ENCODE data around the gene NDRG3. TPM values are rescaled to one million over a fixed set of nuclear protein-coding genes. Genes with fewer than 3 reads are reported as not detected.

Gene NDRG3
- total RNA-seq, 2 experiments from 2014 or later: 14.4 to 22.1 TPM

GRCh38 chr20:36717021-36717420 lies 28.9 kb downstream of the NDRG3 start:
- no TSS peak for BruUV-seq (replicated peaks)
- Histone ChIP-seq H3K27ac (ENCODE audit: low read depth, low read length, poor library complexity, severe bottlenecking) (no peak overlapping the region), H3K4me1 (ENCODE audit: insufficient read depth, low read length, poor library complexity, severe bottlenecking) (no peaks in the 10 kb centered on the region), H3K9me3 (ENCODE audit: low read length) (no peaks in the 10 kb centered on the region), H3K4me3 (ENCODE audit: low read depth, low read length, poor library complexity, severe bottlenecking) (no peak overlapping the region), H3K4me2 (ENCODE audit: low read length) (no peak overlapping the region), H4K20me1 (ENCODE audit: insufficient read depth, low read length) (no peaks in the 10 kb centered on the region), H3K9me2 (ENCODE audit: insufficient read depth, low read length) (no peaks in the 10 kb centered on the region), H3K36me3 (ENCODE audit: insufficient read depth, low read length) (peaks cover 10% of the 10 kb centered on the region), H2AFZ (ENCODE audit: low read length) (no peak overlapping the region), H3K79me2 (ENCODE audit: insufficient read depth, low read depth, low read length) (no peaks in the 10 kb centered on the region)
- ChIA-PET POLR2A (no interaction called here), CTCF (ENCODE audit: unreplicated experiment) (no interaction called here)
- DNase-seq (ENCODE audit: low spot score): no peak
- TF ChIP-seq, protein P1, sequence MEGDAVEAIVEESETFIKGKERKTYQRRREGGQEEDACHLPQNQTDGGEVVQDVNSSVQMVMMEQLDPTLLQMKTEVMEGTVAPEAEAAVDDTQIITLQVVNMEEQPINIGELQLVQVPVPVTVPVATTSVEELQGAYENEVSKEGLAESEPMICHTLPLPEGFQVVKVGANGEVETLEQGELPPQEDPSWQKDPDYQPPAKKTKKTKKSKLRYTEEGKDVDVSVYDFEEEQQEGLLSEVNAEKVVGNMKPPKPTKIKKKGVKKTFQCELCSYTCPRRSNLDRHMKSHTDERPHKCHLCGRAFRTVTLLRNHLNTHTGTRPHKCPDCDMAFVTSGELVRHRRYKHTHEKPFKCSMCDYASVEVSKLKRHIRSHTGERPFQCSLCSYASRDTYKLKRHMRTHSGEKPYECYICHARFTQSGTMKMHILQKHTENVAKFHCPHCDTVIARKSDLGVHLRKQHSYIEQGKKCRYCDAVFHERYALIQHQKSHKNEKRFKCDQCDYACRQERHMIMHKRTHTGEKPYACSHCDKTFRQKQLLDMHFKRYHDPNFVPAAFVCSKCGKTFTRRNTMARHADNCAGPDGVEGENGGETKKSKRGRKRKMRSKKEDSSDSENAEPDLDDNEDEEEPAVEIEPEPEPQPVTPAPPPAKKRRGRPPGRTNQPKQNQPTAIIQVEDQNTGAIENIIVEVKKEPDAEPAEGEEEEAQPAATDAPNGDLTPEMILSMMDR (conservative IDR thresholded peaks at IDR 0.05; ENCODE audit: low read length): no peak
- no peak for TF ChIP-seq EZH2phosphoT487 (IDR thresholded peaks at IDR 0.05; ENCODE audit: borderline replicate concordance, low read depth, low read length)
- intact Hi-C loops (cut with micrococcal nuclease; ENCODE audit: unreplicated experiment): no loop called here

DNA sequence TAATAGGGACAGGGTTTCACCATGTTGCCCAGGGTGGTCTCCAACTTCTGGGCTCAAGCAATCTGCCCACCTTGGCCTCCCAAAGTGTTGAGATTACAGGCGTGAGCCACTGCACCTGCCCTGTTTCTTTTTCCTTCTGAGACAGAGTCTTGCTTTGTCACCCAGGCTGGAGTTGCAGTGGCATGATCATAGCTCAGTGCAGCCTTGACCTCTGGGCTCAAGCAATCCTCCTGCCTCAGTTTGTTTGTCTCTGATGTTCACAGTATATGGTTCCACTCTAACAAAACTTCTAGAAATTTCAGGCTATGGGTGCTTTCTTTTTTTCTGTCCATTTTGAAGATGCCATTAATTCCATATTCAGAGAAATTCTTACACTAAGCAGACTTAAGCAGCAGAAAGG lies 33.1 kb downstream of the NDRG3 start:
- BruUV-seq (replicated peaks): no TSS peak
- no peak overlapping the region for H2AFZ ChIP-seq (ENCODE audit: low read length)
- no peaks in the 10 kb centered on the region for H3K9me2 ChIP-seq (ENCODE audit: insufficient read depth, low read length)
- no peak overlapping the region for H3K27ac ChIP-seq (ENCODE audit: low read depth, low read length, poor library complexity, severe bottlenecking)
- H3K79me2 ChIP-seq (ENCODE audit: insufficient read depth, low read depth, low read length): no peaks in the 10 kb centered on the region
- intact Hi-C loops (cut with micrococcal nuclease; ENCODE audit: unreplicated experiment): no loop called here
- H4K20me1 ChIP-seq (ENCODE audit: insufficient read depth, low read length): no peaks in the 10 kb centered on the region
- no peak for TF ChIP-seq EZH2phosphoT487 (IDR thresholded peaks at IDR 0.05; ENCODE audit: borderline replicate concordance, low read depth, low read length)
- TF ChIP-seq, protein P1 (conservative IDR thresholded peaks at IDR 0.05; ENCODE audit: low read length): no peak
- H3K9me3 ChIP-seq (ENCODE audit: low read length): no peaks in the 10 kb centered on the region
- ChIA-PET POLR2A (interaction anchor here (0.6 kb wide), 1 partner anchor 61 kb away, joined by 3 read pairs; no protein-coding TSS in a partner anchor), CTCF (ENCODE audit: unreplicated experiment) (no interaction called here)
- no peaks in the 10 kb centered on the region for H3K4me1 ChIP-seq (ENCODE audit: insufficient read depth, low read length, poor library complexity, severe bottlenecking)
- H3K4me2 ChIP-seq (ENCODE audit: low read length): no peak overlapping the region
- no peaks in the 10 kb centered on the region for H3K36me3 ChIP-seq (ENCODE audit: insufficient read depth, low read length)
- DNase-seq (ENCODE audit: low spot score): no peak
- no peak overlapping the region for H3K4me3 ChIP-seq (ENCODE audit: low read depth, low read length, poor library complexity, severe bottlenecking)

DNA sequence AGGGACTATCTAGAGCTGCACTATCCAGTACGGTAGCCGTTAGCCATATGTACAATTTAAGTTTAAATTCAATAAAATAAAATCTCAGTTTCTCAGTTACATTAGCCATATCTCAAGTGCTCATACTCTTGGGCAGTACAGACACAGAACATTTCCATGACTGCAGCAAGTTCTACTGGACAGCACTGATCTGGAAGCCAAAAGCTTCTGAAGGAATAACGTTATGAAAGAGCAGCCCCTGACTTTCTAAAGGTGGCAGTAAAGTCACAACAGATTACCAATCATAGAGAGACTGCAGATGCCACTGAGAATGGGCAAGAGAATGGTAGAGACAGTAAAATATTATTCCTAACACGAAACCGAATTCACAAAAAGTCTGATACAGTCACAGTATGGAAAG lies 36.8 kb downstream of the NDRG3 start:
- ChIA-PET CTCF (ENCODE audit: unreplicated experiment) (no interaction called here), POLR2A (no interaction called here)
- no peaks in the 10 kb centered on the region for H3K36me3 ChIP-seq (ENCODE audit: insufficient read depth, low read length)
- H3K4me1 ChIP-seq (ENCODE audit: insufficient read depth, low read length, poor library complexity, severe bottlenecking): no peaks in the 10 kb centered on the region
- H3K79me2 ChIP-seq (ENCODE audit: insufficient read depth, low read depth, low read length): no peaks in the 10 kb centered on the region
- BruUV-seq (replicated peaks): no TSS peak
- no peak overlapping the region for H2AFZ ChIP-seq (ENCODE audit: low read length)
- no peaks in the 10 kb centered on the region for H4K20me1 ChIP-seq (ENCODE audit: insufficient read depth, low read length)
- no peak overlapping the region for H3K27ac ChIP-seq (ENCODE audit: low read depth, low read length, poor library complexity, severe bottlenecking)
- no peak for TF ChIP-seq EZH2phosphoT487 (IDR thresholded peaks at IDR 0.05; ENCODE audit: borderline replicate concordance, low read depth, low read length)
- TF ChIP-seq, protein P1 (conservative IDR thresholded peaks at IDR 0.05; ENCODE audit: low read length): no peak
- H3K9me3 ChIP-seq (ENCODE audit: low read length): no peaks in the 10 kb centered on the region
- H3K4me2 ChIP-seq (ENCODE audit: low read length): no peak overlapping the region
- no peak for DNase-seq (ENCODE audit: low spot score)
- H3K9me2 ChIP-seq (ENCODE audit: insufficient read depth, low read length): no peaks in the 10 kb centered on the region
- intact Hi-C loops (cut with micrococcal nuclease; ENCODE audit: unreplicated experiment): no loop called here
- no peak overlapping the region for H3K4me3 ChIP-seq (ENCODE audit: low read depth, low read length, poor library complexity, severe bottlenecking)
